HG03139 (cell line): ENCODE data around the gene ITGA2B.
A peak's percentile ranks its signal among the peaks of the same experiment; 100 is the strongest.
"Not testable (repeated sequence)": the region's sequence is repeated elsewhere in the genome, so short reads cannot be mapped to it uniquely, and the experiment has no call there.

Source experiments
- ATAC-seq: cut with Tn5 transposase; IDR thresholded peaks from one replicate; pipeline ENCODE4 v1.9.1; 2021; ENCODE audit not compliant: unreplicated experiment

Gene ITGA2B

DNA sequence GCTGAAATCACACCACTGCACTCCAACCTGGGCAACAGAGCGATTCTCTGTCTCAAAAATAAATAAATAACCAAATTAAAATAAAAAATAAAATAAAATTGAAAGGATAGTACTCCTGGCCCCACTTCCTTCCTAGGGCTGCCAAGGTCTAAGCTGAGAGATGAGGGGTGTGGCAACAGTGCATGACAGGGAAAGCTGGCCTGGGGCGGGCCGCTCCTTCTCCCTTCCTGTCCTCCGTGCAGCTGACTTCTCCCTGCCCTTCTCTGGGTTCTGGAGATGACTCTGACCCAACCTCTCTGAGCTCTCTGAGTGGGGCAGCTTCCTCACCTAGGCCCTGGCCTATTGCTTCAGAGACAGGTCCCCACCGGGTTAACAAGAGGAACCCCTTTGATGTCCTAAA lies 56.1 kb downstream of the ITGA2B start:
- no peak for ATAC-seq

DNA sequence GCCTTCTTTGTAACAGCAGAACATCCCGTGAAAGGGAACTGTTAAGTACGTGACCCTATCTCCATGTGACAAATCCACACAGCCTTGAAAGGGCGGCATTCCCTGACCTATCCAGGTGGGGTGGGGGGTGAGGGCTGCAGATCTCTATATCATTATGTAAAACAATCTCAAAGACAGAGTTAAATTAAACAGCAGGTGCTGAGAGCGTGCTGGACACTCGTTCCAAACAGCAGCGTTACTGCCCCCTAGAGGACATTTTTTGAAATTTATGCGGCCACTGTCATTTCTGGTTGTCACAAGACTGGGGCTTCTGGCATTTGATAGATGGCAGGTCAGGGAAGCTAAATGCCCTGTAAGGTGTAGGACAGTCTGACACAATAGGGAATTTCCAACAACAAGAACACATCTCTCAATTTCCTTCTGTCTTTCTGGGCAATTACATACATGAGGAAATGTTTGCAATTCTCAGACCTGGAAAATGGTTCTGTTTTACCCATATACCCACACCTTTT lies 58.1 kb downstream of the ITGA2B start:
- ATAC-seq = no peak

DNA sequence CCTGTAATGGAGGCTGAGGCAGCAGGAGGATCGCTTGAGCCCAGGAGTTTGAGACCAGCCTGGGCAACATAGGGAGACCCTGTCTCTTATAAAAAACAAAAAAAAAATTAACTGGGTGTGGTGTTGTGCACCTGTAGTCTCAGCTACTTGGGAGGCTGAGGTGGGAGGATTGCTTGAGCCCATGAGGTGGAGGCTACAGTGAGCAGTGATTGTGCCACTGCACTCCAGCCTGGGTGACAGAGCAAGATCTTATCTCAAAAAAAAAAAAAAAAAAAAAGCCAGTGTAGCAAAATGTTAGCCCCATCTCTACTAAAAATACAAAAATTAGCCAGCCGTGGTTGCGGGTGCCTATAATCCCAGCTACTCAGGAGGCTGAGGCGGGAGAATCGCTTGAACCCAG lies 59.2 kb downstream of the ITGA2B start:
- not testable (repeated sequence) for ATAC-seq

DNA sequence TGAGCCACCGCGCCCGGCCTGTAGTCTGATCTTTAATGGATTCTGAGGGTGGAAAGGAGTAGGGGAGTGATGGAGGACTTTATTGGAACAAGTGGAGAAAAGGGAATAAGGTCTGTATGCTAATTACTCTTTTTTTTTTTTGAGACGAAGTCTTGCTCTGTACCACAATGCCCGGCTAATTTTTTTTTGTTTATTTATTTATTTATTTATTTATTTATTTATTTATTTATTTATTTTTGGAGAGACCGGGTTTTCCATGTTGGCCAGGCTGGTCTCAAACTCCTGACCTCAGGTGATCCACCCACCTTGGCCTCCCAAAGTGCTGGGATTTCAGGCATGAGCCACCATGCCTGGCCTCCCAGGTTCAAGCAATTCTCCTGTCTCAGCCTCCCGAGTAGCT lies 59.9 kb downstream of the ITGA2B start:
- ATAC-seq = not testable (repeated sequence)

DNA sequence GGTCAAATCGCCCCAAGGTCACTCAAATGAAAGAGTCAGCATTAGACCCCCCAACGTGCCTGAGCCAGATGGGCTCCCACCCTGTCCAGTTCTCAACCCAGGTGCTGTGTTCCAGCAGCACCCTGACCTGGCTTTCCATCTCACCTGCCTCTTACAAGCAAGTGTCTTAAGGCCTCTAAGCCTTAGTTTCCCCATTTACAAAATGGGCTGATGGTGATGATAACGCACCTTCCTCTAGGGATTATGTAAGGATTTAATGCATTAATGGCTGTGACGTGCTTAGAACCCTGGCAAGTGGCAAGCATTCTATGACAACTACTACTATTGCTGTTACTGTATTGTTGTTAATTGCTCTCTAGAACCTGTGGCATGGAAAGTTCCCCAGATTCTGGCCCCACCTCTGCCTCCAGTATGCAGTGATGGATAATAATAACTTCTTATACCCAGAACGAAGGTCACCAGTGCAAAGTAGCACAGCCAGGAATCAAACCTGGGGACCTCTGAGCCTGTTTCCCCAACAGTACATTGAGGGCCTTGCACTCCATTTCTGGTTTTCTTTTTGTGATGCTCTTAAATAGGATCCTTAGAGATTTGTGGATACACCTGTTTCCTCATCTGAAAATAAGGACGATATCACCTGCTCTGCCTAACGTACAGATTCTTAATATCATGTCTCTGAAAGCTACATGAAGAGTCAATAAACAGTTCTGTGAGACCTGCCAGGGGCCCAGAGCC lies 61.6 kb downstream of the ITGA2B start:
- ATAC-seq = no peak

DNA sequence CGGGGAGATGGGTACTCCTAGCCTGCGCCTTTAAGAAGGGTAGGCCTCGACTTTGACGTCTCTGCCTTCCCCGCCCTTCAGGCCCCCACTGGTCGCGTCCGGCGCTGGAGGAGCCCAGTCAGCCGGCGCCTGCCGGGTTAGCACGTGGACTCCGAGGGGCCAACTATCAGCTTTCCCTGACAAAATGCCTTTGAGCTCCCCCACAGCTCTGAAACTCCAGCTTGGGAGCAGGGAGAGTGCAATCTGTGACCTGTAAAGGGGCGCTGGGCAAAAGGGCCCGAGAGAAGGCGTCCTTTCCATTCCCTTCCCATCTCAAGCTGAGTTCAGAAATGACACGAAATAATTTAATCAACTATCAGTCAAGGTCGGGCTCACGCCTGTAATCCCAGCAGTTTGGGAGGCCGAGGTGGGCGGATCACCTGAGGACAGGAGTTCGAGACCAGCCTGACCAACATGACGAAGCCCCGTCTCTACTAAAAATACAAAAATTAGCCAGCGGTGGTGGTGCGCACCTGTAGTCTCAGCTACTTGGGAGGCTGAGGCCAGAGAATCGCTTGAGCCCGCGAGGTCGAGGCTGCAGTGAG lies 62.5 kb downstream of the ITGA2B start:
- ATAC-seq = peak; percentile 37

DNA sequence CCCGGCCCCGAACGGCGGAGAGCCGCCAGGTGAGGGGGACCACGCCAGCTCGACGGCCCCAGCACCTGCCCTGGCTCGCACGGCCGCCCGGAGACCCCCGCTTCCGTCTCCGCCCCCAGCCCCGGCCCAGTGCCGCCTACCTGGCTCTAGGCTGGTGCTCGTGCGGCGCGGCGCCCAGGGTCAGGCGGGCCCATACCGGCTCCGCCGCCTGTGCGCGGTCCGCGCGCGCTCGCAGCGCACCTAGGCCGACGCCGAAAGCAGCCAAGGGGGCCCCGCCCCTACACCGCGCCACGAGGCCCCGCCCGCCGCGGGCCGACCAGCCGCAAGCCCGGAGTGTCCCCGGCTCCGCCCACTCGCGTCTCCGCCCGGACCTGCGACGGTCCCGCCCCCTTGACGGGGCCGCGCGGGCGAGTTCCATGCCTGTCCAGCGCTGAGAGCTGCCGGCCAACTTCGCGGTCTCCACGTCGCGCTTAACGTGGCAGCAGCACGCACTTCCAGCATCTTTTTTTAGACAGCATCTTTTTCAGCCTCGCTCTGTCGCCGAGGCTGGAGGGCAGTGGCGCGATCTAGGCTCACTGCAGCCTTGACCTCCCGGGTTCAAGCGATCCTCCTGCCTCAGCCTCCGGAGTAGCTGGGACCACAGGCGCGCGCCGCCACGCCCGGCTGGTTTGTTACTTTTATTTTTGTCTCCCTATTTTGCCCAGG lies 64.7 kb downstream of the ITGA2B start, which contains the start of gene SLC25A39:
TSS of gene SLC25A39 (minus strand) at position 253 of the 705 bp plus-strand sequence. CDS start 1,261 bp downstream, outside the sequence.
- ATAC-seq = peak; percentile 56

DNA sequence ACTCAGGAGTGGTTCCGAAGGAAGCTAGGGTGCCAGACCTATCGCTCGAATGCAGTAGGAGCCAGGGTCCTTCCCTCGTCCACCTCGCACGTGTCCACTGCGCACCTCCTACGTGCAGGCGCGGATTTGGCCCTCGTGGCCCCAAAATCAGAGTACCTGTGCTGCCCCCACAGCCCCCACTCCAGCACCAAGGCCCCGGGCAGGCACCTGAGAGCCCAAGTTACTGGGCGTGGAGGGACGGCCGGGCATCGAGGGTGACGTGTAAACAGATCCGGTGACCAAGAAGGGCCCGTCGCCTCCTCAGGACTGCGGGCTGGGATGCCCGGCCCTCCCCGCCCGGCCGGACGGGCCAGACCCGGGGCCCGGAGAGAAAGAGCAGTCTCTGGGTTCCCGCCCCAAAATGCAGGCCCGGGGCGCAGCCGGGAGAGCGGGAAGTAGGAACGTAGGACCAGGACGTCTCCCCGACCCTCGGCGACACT lies 65.3 kb downstream of the ITGA2B start:
- ATAC-seq = no peak

DNA sequence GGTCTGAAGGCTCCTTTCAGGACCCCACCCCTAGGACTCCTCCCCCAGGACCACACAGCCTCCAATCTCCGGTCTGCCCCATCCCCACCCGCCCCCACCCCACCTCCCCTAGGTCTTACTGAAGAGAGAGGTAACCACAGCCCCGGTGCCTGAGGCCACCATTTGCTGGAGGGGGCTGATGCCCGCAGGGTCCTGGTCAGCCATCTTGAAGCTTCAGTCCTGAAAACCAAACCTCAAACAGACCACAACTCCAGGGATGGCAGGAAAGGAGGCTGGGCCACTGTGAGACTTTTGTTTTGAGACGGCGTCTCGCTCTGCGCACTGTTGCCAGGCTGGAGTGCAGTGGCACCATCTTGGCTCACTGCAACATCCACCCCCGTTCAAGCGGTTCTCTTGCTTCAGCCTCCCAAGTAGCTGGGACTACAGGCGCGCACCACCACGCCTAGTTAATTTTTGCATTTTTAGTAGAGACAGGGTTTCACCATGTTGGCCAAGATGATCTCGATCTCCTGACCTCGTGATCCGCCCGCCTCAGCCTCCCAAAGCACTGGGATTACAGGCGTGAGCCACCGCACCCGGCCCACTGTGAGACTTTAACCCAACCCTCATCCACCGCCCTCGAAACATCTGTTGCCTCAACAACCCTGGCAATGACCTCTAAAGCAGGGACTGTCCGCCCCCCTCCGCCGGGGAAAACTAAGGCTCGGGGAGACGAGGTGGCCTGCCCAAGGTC lies 65.9 kb downstream of the ITGA2B start:
- ATAC-seq = no peak

DNA sequence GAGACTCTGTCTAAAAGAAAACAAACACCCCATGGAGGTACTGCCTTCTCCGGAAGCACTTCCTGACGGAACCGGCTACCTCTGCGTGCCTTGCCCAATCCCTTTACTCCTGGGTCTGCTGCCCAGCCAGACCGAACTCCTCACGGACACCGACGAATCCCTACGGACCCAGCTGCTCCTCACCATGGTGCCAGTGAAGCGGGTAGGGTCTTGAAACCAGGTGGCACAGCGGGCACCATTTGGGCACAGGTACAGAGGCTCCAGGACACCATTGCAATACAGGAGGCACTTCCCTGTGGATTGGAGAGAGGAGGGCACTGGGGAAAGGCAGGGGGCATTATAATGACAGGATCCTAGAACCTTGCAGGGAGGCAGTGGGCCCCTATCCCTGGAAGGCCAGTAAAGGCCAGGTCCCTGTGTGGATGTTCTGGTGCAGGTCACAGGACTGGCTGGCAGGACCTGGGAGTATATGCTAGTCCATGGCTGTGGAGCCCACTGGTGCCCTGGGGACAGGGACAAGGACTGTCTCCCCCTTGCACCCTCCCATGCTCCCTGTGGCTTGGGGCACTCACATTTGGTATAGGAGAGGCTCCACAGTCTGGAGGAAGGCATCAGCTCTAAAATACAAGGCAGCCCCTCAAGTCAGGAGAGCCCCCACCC lies 67.1 kb downstream of the ITGA2B start:
- ATAC-seq = no peak
